Measurements from ENCODE around the gene MAGEB17.

DNA sequence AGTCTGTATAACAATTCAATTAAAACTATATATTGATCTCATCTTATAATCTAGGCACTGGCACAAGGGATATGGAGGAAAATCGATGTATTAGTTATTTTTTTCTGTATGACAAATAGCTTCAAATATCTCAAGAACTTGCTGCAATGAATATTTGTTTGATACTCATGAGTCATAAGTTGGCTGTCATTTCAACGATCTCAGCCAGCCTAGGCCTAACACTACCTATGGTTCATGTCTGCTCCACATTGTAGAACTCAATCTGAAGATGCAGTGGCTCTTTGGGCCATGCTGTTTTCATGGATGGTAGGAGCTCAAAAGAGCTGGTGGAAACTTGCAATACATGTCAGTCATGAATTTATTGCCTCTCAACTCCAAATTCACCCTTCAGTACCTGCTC, 44.7 kb downstream of the MAGEB17 start:
- TF ChIP-seq, protein P1, sequence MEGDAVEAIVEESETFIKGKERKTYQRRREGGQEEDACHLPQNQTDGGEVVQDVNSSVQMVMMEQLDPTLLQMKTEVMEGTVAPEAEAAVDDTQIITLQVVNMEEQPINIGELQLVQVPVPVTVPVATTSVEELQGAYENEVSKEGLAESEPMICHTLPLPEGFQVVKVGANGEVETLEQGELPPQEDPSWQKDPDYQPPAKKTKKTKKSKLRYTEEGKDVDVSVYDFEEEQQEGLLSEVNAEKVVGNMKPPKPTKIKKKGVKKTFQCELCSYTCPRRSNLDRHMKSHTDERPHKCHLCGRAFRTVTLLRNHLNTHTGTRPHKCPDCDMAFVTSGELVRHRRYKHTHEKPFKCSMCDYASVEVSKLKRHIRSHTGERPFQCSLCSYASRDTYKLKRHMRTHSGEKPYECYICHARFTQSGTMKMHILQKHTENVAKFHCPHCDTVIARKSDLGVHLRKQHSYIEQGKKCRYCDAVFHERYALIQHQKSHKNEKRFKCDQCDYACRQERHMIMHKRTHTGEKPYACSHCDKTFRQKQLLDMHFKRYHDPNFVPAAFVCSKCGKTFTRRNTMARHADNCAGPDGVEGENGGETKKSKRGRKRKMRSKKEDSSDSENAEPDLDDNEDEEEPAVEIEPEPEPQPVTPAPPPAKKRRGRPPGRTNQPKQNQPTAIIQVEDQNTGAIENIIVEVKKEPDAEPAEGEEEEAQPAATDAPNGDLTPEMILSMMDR (IDR thresholded peaks at IDR 0.05; ENCODE audit: low read depth, low read length, poor library complexity, severe bottlenecking): no peak
- TF ChIP-seq EZH2phosphoT487 (IDR thresholded peaks at IDR 0.05; ENCODE audit: borderline replicate concordance, low read length): no peak
